Peyer's patch (tissue), 4 donors: Measurements from ENCODE around the gene RBM11. TPM values are rescaled to one million over a fixed set of nuclear protein-coding genes. Genes with fewer than 3 reads are reported as not detected.

Source experiments
- DNase-seq, 3 donors: peaks; one replicate each; pipeline ENCODE4 v3.0.0-alpha.2; 2017 to 2019
- H3K27ac ChIP-seq, 4 donors: fragments of 200-600 bp; sonication (generic); one replicate each; pipeline ENCODE4 v1.5.1; 2016 to 2019
- H3K27me3 ChIP-seq, 2 donors: fragments of 200-600 bp; sonication (generic); one replicate each; pipeline ENCODE4 v1.5.1; 2019
- H3K36me3 ChIP-seq, 3 donors: fragments of 200-600 bp; sonication (generic); one replicate each; pipeline ENCODE4 v1.5.1; 2016 to 2019
- H3K4me1 ChIP-seq, 4 donors: fragments of 200-600 bp; sonication (generic); one replicate each; pipeline ENCODE4 v1.5.1; 2016 to 2019
- H3K4me3 ChIP-seq, 4 donors: fragments of 200-600 bp; sonication (generic); 1 replicate in 3 of 4; 2 replicates in 1 of 4; pipeline ENCODE4 v1.5.1; 2016 to 2019; ENCODE audit warnings: mild to moderate bottlenecking in 1 of 4
- H3K9me3 ChIP-seq, 4 donors: fragments of 200-600 bp; sonication (generic); one replicate each; pipeline ENCODE4 v1.5.1; 2016 to 2019; ENCODE audit warnings: mild to moderate bottlenecking in 1 of 4
- POLR2A ChIP-seq, 2 donors: fragments of 450-650 bp; IDR thresholded peaks; one replicate each; pipeline ENCODE4 v1.5.1; 2017; ENCODE audit warnings: antibody characterized with exemption in 2 of 2, mild to moderate bottlenecking in 2 of 2, moderate library complexity in 2 of 2
- total RNA-seq, 4 donors: library from RNA; depleted of rRNA; stranded (reverse); fragments of >200 nt; gene quantifications; one replicate each; pipeline ENCODE4 v1.1.0, GENCODE V29; 2016
- TF ChIP-seq, protein P1 (sequence below), 6 experiments: fragments of 450-650 bp in 4 of 6; fragments of 200-600 bp in 2 of 6; sonication (generic) in 1 of 6; IDR thresholded peaks; one replicate each; pipeline ENCODE4 v1.5.1; 2017 to 2019; ENCODE audit warnings: antibody characterized with exemption in 6 of 6, mild to moderate bottlenecking in 3 of 6, moderate library complexity in 1 of 6

The RBM11 gene
- total RNA-seq, 4 donors from 2014 or later, result 3.1 TPM; not detected in 3

GRCh38 chr21:14270631-14271030 is 54.7 kb downstream of the RBM11 start:
- H3K36me3 ChIP-seq, result no peaks in the 10 kb centered on the region
- H3K27me3 ChIP-seq, result no peaks in the 10 kb centered on the region
- TF ChIP-seq, protein P1, sequence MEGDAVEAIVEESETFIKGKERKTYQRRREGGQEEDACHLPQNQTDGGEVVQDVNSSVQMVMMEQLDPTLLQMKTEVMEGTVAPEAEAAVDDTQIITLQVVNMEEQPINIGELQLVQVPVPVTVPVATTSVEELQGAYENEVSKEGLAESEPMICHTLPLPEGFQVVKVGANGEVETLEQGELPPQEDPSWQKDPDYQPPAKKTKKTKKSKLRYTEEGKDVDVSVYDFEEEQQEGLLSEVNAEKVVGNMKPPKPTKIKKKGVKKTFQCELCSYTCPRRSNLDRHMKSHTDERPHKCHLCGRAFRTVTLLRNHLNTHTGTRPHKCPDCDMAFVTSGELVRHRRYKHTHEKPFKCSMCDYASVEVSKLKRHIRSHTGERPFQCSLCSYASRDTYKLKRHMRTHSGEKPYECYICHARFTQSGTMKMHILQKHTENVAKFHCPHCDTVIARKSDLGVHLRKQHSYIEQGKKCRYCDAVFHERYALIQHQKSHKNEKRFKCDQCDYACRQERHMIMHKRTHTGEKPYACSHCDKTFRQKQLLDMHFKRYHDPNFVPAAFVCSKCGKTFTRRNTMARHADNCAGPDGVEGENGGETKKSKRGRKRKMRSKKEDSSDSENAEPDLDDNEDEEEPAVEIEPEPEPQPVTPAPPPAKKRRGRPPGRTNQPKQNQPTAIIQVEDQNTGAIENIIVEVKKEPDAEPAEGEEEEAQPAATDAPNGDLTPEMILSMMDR (IDR thresholded peaks at IDR 0.05), result no peak
- peak in 1 of 2 donors; percentile 66 for TF ChIP-seq POLR2A (IDR thresholded peaks at IDR 0.05)
- no peaks in the 10 kb centered on the region for H3K9me3 ChIP-seq
- H3K27ac ChIP-seq, result peak overlapping the region in 3 of 4 donors; percentile 20 to 78 (median 78)
- H3K4me1 ChIP-seq, result peaks cover 0 to 17% (median 2%) of the 10 kb centered on the region in 4 donors
- no peak overlapping the region for H3K4me3 ChIP-seq
- peak in 2 of 3 donors; percentile 73 to 79 for DNase-seq

DNA sequence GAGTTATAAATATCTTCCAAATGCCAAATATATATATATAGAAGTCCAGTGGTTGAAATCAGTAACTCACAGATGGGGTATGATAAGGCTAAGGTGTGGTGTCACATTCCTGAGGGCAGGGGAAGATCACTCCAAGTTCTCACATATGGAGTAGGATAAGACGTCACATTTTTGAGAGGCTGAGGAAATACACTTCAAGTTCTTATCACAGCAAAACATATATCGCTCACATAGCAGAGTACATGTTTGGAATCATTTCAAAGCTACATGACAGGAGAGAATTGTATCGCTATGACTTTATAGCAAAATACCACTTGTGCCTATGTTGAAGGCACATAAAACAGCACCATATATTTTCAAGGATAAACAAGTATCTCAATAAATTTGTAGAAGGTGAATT is 55.1 kb downstream of the RBM11 start:
- H3K9me3 ChIP-seq, result no peaks in the 10 kb centered on the region
- DNase-seq, result no peak

GRCh38 chr21:14271641-14272040 is 55.7 kb downstream of the RBM11 start:
- no peak for DNase-seq
- Histone ChIP-seq H3K9me3 (no peaks in the 10 kb centered on the region), H3K27ac (peak overlapping the region in 2 of 4 donors; percentile 20 to 78), H3K4me3 (no peak overlapping the region), H3K27me3 (no peaks in the 10 kb centered on the region), H3K4me1 (peaks cover 0 to 17% (median 2%) of the 10 kb centered on the region in 4 donors), H3K36me3 (no peaks in the 10 kb centered on the region)
- TF ChIP-seq POLR2A (IDR thresholded peaks at IDR 0.05), result no peak
- TF ChIP-seq, protein P1 (IDR thresholded peaks at IDR 0.05), result no peak

More for the DNA sequence above, 55.1 kb downstream of the RBM11 start:
- Histone ChIP-seq H3K27me3 (no peaks in the 10 kb centered on the region), H3K4me3 (no peak overlapping the region), H3K36me3 (no peaks in the 10 kb centered on the region), H3K4me1 (peaks cover 0 to 17% (median 2%) of the 10 kb centered on the region in 4 donors), H3K27ac (peak overlapping the region in 3 of 4 donors; percentile 20 to 78 (median 69))
- TF ChIP-seq, protein P1 (IDR thresholded peaks at IDR 0.05), result no peak
- TF ChIP-seq POLR2A (IDR thresholded peaks at IDR 0.05), result no peak

GRCh38 chr21:14273736-14274538 is 58.0 kb downstream of the RBM11 start:
- H3K36me3 ChIP-seq, result no peaks in the 10 kb centered on the region
- no peaks in the 10 kb centered on the region for H3K9me3 ChIP-seq
- H3K4me1 ChIP-seq, result peaks cover 0 to 12% (median 0%) of the 10 kb centered on the region in 4 donors

GRCh38 chr21:14275702-14276205 is 59.8 kb downstream of the RBM11 start:
- Histone ChIP-seq H3K4me3 (no peak overlapping the region), H3K4me1 (peaks cover 0 to 12% (median 0%) of the 10 kb centered on the region in 4 donors), H3K36me3 (no peaks in the 10 kb centered on the region), H3K9me3 (no peaks in the 10 kb centered on the region), H3K27me3 (no peaks in the 10 kb centered on the region), H3K27ac (no peak overlapping the region)
- TF ChIP-seq, protein P1 (IDR thresholded peaks at IDR 0.05), result no peak
- no peak for TF ChIP-seq POLR2A (IDR thresholded peaks at IDR 0.05)
- no peak for DNase-seq

More at GRCh38 chr21:14273736-14274538, 58.0 kb downstream of the RBM11 start:
- DNase-seq, result peak in 2 of 3 donors; percentile 94 to 95
- H3K27me3 ChIP-seq, result no peaks in the 10 kb centered on the region
- H3K4me3 ChIP-seq, result peak overlapping the region in 3 of 4 donors; percentile 23 to 58 (median 47)
- peak overlapping the region in 3 of 4 donors; percentile 68 to 85 (median 75) for H3K27ac ChIP-seq
- TF ChIP-seq, protein P1 (IDR thresholded peaks at IDR 0.05), result no peak
- peak; percentile 70 to 84 for TF ChIP-seq POLR2A (IDR thresholded peaks at IDR 0.05)

Other genes starting within 250 kb of the RBM11 start
- gene LIPI, start 5.2 kb upstream of the RBM11 start, total RNA-seq, result not detected
- 1 to 10 TPM; 3.7 to 9.1 (median 6.0) TPM for gene HSPA13, start 167.0 kb downstream of the RBM11 start, total RNA-seq